K562 (cell line): Measurements from ENCODE around the gene HOXB6. TPM values are rescaled to one million over a fixed set of nuclear protein-coding genes. Genes with fewer than 3 reads are reported as not detected.

Experiments used
- ATAC-seq: fragments of 200-7000 bp; cut with Tn5 transposase; 3 replicates; pipeline ENCODE4 v1.9.1; 2020; ENCODE audit warnings: moderate library complexity
- BruUV-seq: library from RNA; stranded (reverse); fragments of 400-500 nt; replicated peaks from 2 replicates; lab custom pipeline; 2021; lab: Mats Ljungman, UMichigan
- CTCF ChIA-PET: fragments of 300-600 bp; formaldehyde crosslinking; extraction: SDS; loops from one replicate; lab custom pipeline; 2021; ENCODE audit warnings: low intra/inter-chr PET ratio; lab: Yijun Ruan, JAX
- POLR2A ChIA-PET: fragments of 300-600, 350-650 bp; sonication (Branson Sonifier 250); formaldehyde crosslinking; extraction: SDS; loops from one replicate; lab custom pipeline; 2021; ENCODE audit warnings: antibody characterized with exemption, inconsistent platforms; lab: Yijun Ruan, JAX
- DNase-seq, 4 experiments: peaks; one replicate each; pipeline versions ENCODE4 v3.0.0 to v3.0.0-alpha.2; 2011 to 2018; ENCODE audit warnings: low spot score in 3 of 4, mixed read lengths in 3 of 4; ENCODE audit errors: extremely low read depth in 1 of 4
- FAIRE-seq: peaks from 2 replicates; lab custom pipeline; 2011; peaks lifted over from hg19 to GRCh38; lab: Jason Lieb, UNC
- H2AFZ ChIP-seq: 2 replicates; pipeline ENCODE4 v1.6.0; 2011; ENCODE audit warnings: low read depth, low read length, control low read depth, inconsistent platforms
- H3K27ac ChIP-seq: fragments of 200-600 bp; 3 replicates; pipeline ENCODE4 v1.8.0; 2011; ENCODE audit warnings: low read depth, mild to moderate bottlenecking, control low read depth, inconsistent platforms, low read length, moderate library complexity, mixed read lengths; ENCODE audit errors: extremely low read depth
- H3K27me3 ChIP-seq, 2 experiments: fragments of 300-600 bp in 1 of 2; 2 replicates in 1 of 2; 3 replicates in 1 of 2; pipeline versions ENCODE4 v1.6.0 to v1.8.0; 2011; ENCODE audit warnings: inconsistent platforms in 2 of 2, low read length in 2 of 2, mild to moderate bottlenecking in 1 of 2, mixed read lengths in 1 of 2, moderate library complexity in 1 of 2; ENCODE audit not compliant: control insufficient read depth in 2 of 2, insufficient read depth in 2 of 2
- H3K36me3 ChIP-seq: fragments of 300-600 bp; 3 replicates; pipeline ENCODE4 v1.8.0; 2011; ENCODE audit warnings: mild to moderate bottlenecking, low read length, inconsistent platforms; ENCODE audit not compliant: control insufficient read depth, insufficient read depth
- H3K4me1 ChIP-seq, 2 experiments: fragments of 200-600 bp in 1 of 2; replicated peaks in 1 of 2; 2 replicates in 1 of 2; 3 replicates in 1 of 2; pipeline versions ENCODE4 v1.5.1 to v1.8.0; 2011; ENCODE audit warnings: inconsistent platforms in 2 of 2, low read length in 2 of 2, mild to moderate bottlenecking in 1 of 2, mixed read lengths in 1 of 2, moderate library complexity in 1 of 2; ENCODE audit not compliant: control insufficient read depth in 2 of 2, insufficient read depth in 2 of 2
- H3K4me2 ChIP-seq: 2 replicates; pipeline ENCODE4 v1.6.1; 2011; ENCODE audit warnings: low read length, control low read depth, inconsistent platforms, mixed read lengths; ENCODE audit not compliant: insufficient read depth
- H3K4me3 ChIP-seq: fragments of 200-600 bp; sonication (generic), shearing (Covaris generic); 2 replicates; pipeline ENCODE4 v1.5.1; 2016; ENCODE audit warnings: control low read depth, inconsistent platforms
- H3K79me2 ChIP-seq: fragments of 200-600 bp; 3 replicates; pipeline ENCODE4 v1.8.0; 2011; ENCODE audit warnings: low read length, inconsistent platforms; ENCODE audit not compliant: control insufficient read depth, insufficient read depth
- H3K9ac ChIP-seq, 2 experiments: 2 replicates each; pipeline versions ENCODE4 v1.6.0 to v1.6.1; 2011; ENCODE audit warnings: low read depth in 2 of 2, low read length in 2 of 2, control low read depth in 1 of 2, inconsistent platforms in 1 of 2, mild to moderate bottlenecking in 1 of 2, mixed read lengths in 1 of 2; ENCODE audit not compliant: insufficient read depth in 1 of 2
- H3K9me1 ChIP-seq: one replicate; pipeline ENCODE4 v1.6.0; 2011; ENCODE audit warnings: inconsistent platforms, mild to moderate bottlenecking, low read length, moderate library complexity; ENCODE audit not compliant: control insufficient read depth, insufficient read depth
- H3K9me3 ChIP-seq: replicated peaks from 2 replicates; pipeline ENCODE4 v1.5.1; 2011; ENCODE audit warnings: low read depth, low read length, inconsistent platforms; ENCODE audit not compliant: control insufficient read depth, insufficient read depth
- H4K20me1 ChIP-seq: replicated peaks from 2 replicates; pipeline ENCODE4 v1.6.1; 2011; ENCODE audit warnings: low read length, inconsistent platforms, mixed read lengths; ENCODE audit not compliant: control insufficient read depth, insufficient read depth
- BACH1 ChIP-seq: fragments of 200-800 bp; sonication (Bioruptor generic); IDR thresholded peaks from 2 replicates; pipeline ENCODE4 v1.6.1; 2016; ENCODE audit warnings: missing genetic modification characterization, missing compliant biosample characterization
- ETV1 ChIP-seq: fragments of 450-650 bp; conservative IDR thresholded peaks from 2 replicates; pipeline ENCODE4 v1.6.1; 2016; ENCODE audit warnings: missing genetic modification characterization, control low read depth, low read depth, missing compliant biosample characterization
- GATAD2B ChIP-seq: fragments of 450-650 bp; IDR thresholded peaks from 2 replicates; pipeline ENCODE4 v1.6.1; 2017; ENCODE audit warnings: mild to moderate bottlenecking, borderline replicate concordance
- HMGN3 ChIP-seq: IDR thresholded peaks from 2 replicates; pipeline ENCODE4 v1.6.1; 2011; ENCODE audit warnings: borderline replicate concordance, low read depth, mild to moderate bottlenecking, mixed read lengths, low read length; ENCODE audit not compliant: insufficient read length; ENCODE audit errors: extremely low read depth
- NFE2 ChIP-seq: IDR thresholded peaks from 2 replicates; pipeline ENCODE4 v1.6.1; 2014; ENCODE audit warnings: antibody characterized with exemption, low read depth
- NONO ChIP-seq, 2 experiments: fragments of 200-400 bp in 1 of 2; fragments of 450-650 bp in 1 of 2; formaldehyde crosslinking in 1 of 2; IDR thresholded peaks; 2 replicates each; pipeline ENCODE4 v1.6.1; 2017; ENCODE audit warnings: low read depth in 2 of 2, mild to moderate bottlenecking in 2 of 2, moderate library complexity in 2 of 2, low read length in 1 of 2
- RBM34 ChIP-seq: fragments of 200-400 bp; formaldehyde crosslinking; IDR thresholded peaks from 2 replicates; pipeline ENCODE4 v1.6.1; 2018; ENCODE audit warnings: low read length, borderline replicate concordance; ENCODE audit not compliant: insufficient read depth
- U2AF1 ChIP-seq: fragments of 200-400 bp; formaldehyde crosslinking; optimal IDR thresholded peaks from 2 replicates; pipeline ENCODE3; 2017; ENCODE audit warnings: mild to moderate bottlenecking, low read depth, low read length, moderate library complexity
- ZBTB43 ChIP-seq: sonication (generic); formaldehyde crosslinking; IDR thresholded peaks from 2 replicates; pipeline ENCODE4 v1.8.0; 2023; ENCODE audit warnings: mild to moderate bottlenecking, missing genetic modification reagents
- ZNF121 ChIP-seq: sonication (generic); formaldehyde crosslinking; conservative IDR thresholded peaks from 2 replicates; pipeline ENCODE4 v1.8.0; 2022; ENCODE audit warnings: missing genetic modification reagents
- WGBS: fragments of 100-300 bp; shearing (Covaris generic); methylation state at CpG from one replicate; pipeline ENCODE4 v1.1.6; 2016; ENCODE audit warnings: low coverage, mixed read lengths; ENCODE audit not compliant: insufficient coverage; ENCODE audit errors: missing lambda C conversion rate; 5-methylcytosine and 5-hydroxymethylcytosine counted together
- in situ Hi-C: fragments of 300-500 bp; cut with MboI; formaldehyde crosslinking; loops from 4 replicates; pipeline ENCODE4 v1.15.0; 2018; ENCODE audit warnings: inconsistent platforms, mixed read lengths
- intact Hi-C: fragments of 100-400 bp; cut with micrococcal nuclease; formaldehyde crosslinking; loops from 2 replicates; pipeline ENCODE4 v1.14.2; 2022
- polyA plus RNA-seq, 8 experiments: library from polyadenylated mRNA; depleted of rRNA in 4 of 8; stranded (reverse) in 5 of 8; unstranded in 3 of 8; fragments of >200 nt; fragmentation: Nextera tagmentation in 2 of 8; fragmentation: Illumina TruSeq in 1 of 8; extraction: Ambion mirVana in 2 of 8; extraction: Trizol in 1 of 8; gene quantifications; 2 replicates each; pipeline versions ENCODE4 v1.2.1 to v1.2.3, GENCODE V29; 2011 to 2014; ENCODE audit warnings: inconsistent platforms in 1 of 8, missing spikeins in 1 of 8
- total RNA-seq, 7 experiments: library from RNA; depleted of rRNA in 6 of 7; stranded (reverse); fragments of >200 nt in 6 of 7; fragmentation: Illumina TruSeq in 2 of 7; extraction: Trizol in 2 of 7; gene quantifications; 2 replicates each; pipeline versions ENCODE4 v1.2.1 to v1.2.3, GENCODE V29; 2011 to 2021; ENCODE audit warnings: low replicate concordance in 1 of 7
- TF ChIP-seq, protein P1 (sequence below): IDR thresholded peaks from 2 replicates; pipeline ENCODE4 v1.6.1; 2016; ENCODE audit warnings: missing genetic modification characterization, missing compliant biosample characterization
- TF ChIP-seq, protein P2 (sequence below): fragments of 200-800 bp; sonication (Bioruptor generic); IDR thresholded peaks from 2 replicates; pipeline ENCODE4 v1.6.1; 2017; ENCODE audit warnings: missing genetic modification characterization, missing compliant biosample characterization
- TF ChIP-seq, protein P3 (sequence below), 2 experiments: fragments of 250-450 bp in 1 of 2; fragments of 450-650 bp in 1 of 2; sonication (Bioruptor Pico) in 1 of 2; IDR thresholded peaks; 2 replicates each; pipeline versions ENCODE4 v1.6.1 to v1.8.0; 2016 to 2021; ENCODE audit warnings: mild to moderate bottlenecking in 2 of 2, moderate library complexity in 2 of 2, missing compliant biosample characterization in 1 of 2, missing genetic modification characterization in 1 of 2

HOXB6 gene
- total and polyA plus RNA-seq, 9 of the 15 experiments (the other 6 are each of a cell fraction or from before 2014, with no cell fraction given): 1.2 to 14.8 (median 4.9) TPM

DNA sequence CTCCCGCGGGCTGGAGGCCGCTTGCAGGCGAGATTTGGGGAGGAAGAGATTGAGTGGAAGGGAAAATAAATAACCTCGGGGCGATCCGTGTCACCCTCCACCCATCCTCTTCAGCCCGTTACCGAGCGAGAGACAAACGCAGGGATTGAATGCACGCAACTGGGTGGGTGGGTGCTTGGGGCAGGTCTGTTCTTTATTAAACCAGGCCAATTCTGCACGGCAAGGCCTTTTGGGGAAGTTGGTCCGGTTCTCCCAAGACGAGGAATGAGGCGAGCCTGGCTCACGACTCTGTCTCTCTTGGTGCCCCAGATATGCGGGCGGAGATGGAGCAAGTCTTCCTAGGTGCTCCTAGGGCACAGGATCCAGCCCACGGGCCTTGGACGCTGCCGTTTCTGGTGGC lies 6.4 kb upstream of the HOXB6 start (continued):
- TF ChIP-seq, protein P1, sequence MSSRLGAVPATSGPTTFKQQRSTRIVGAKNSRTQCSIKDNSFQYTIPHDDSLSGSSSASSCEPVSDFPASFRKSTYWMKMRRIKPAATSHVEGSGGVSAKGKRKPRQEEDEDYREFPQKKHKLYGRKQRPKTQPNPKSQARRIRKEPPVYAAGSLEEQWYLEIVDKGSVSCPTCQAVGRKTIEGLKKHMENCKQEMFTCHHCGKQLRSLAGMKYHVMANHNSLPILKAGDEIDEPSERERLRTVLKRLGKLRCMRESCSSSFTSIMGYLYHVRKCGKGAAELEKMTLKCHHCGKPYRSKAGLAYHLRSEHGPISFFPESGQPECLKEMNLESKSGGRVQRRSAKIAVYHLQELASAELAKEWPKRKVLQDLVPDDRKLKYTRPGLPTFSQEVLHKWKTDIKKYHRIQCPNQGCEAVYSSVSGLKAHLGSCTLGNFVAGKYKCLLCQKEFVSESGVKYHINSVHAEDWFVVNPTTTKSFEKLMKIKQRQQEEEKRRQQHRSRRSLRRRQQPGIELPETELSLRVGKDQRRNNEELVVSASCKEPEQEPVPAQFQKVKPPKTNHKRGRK (tag): no peak
- TF ChIP-seq ZNF121 (CRISPR knock-in tag): no peak
- no peak for TF ChIP-seq NFE2
- no peak for TF ChIP-seq GATAD2B
- TF ChIP-seq ZBTB43: no peak

DNA sequence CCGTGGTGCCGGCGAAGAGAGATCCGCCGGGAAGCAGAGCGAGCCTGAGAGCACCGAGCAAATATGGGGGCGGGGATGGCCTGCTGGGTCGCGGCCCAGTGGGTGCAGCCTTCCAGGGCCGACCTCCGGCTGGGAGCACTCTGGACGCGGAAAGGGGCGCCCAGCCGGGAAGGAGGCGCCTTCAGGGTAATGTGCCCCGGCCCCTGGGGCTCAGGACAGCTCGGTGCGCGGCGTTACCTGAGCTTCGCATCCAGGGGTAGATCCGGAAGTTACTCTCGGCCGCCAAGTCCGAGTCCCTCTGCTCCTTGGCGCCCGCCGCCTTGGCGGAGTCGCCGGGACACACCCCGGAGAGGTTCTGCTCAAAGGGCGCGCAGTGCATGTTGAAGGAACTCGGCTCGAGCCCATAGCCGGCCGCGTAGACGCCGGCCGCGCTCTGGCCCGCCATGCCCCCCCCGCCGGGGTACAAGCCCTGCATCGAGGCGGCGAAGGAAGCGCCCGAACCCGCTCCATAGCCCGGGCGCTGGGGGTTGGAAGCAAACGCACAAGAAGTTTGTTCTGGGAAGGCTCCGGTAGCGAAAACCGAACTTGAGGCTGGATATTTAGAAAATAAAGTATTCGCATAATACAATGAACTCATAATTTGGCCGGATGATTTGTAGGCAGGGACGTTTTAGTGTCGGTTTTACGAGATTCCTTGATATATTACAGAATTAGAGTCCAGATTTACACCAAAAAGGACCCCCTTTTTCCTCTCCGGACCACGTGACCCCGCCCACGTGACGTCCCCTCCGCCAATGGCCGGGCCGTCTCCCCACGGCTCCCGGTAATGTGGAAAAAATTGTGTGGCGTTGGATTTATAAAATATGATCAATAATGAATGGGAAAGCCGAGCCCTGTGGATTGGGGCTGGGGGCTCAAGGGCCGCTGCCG lies 5.8 kb upstream of the HOXB6 start, which contains the start of gene HOXB7:
Gene HOXB7 (minus strand): TSS at position 736 of the 930 bp plus-strand sequence. CDS start 99 bp downstream, at position 637.
- H3K36me3 ChIP-seq: peaks cover 14% of the 10 kb centered on the region; the same call in 1 of the 3 replicates
- H3K4me1 ChIP-seq: peaks cover 21 to 55% of the 10 kb centered on the region in 2 experiments
- in situ Hi-C loops (no loop called here), intact Hi-C loops (no loop called here)
- peak; percentile 78 for FAIRE-seq
- H3K9me3 ChIP-seq: no peaks in the 10 kb centered on the region
- H3K27ac ChIP-seq: peak within 1 kb of the TSS; percentile 86
- H4K20me1 ChIP-seq: no peaks in the 10 kb centered on the region
- peak; percentile 74 to 84 (median 75) for DNase-seq
- peaks cover 26% of the 10 kb centered on the region for H3K79me2 ChIP-seq
- H3K4me2 ChIP-seq: peak within 1 kb of the TSS; percentile 71
- peak within 1 kb of the TSS; percentile 56 for H3K4me3 ChIP-seq
- peak; percentile 75 for ATAC-seq
- H2AFZ ChIP-seq: peak within 1 kb of the TSS; percentile 92
- peak within 1 kb of the TSS; percentile 80 to 94 for H3K9ac ChIP-seq
- no peaks in the 10 kb centered on the region for H3K9me1 ChIP-seq
- no TSS peak for BruUV-seq
- ChIA-PET CTCF (no interaction called here), POLR2A (interaction anchor here (0.5 to 1.2 kb wide), 4 partner anchors 53 to 562 kb away, joined by 3 read pairs; partner anchors contain the start of gene NFE2L1)
- H3K27me3 ChIP-seq: no peaks in the 10 kb centered on the region
- WGBS: 31% methylated on average over 53 of the region's 79 CpGs
- TF ChIP-seq HMGN3: peak; percentile 73
- TF ChIP-seq U2AF1: peak; percentile 21
- TF ChIP-seq, protein P2, sequence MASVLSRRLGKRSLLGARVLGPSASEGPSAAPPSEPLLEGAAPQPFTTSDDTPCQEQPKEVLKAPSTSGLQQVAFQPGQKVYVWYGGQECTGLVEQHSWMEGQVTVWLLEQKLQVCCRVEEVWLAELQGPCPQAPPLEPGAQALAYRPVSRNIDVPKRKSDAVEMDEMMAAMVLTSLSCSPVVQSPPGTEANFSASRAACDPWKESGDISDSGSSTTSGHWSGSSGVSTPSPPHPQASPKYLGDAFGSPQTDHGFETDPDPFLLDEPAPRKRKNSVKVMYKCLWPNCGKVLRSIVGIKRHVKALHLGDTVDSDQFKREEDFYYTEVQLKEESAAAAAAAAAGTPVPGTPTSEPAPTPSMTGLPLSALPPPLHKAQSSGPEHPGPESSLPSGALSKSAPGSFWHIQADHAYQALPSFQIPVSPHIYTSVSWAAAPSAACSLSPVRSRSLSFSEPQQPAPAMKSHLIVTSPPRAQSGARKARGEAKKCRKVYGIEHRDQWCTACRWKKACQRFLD: peak; percentile 64; the same call in 1 of the 2 replicates
- TF ChIP-seq ETV1 (tag): peak; percentile 33; the same call in 1 of the 2 replicates
- TF ChIP-seq RBM34: no peak
- no peak for TF ChIP-seq BACH1 (tag)
- TF ChIP-seq, protein P3, sequence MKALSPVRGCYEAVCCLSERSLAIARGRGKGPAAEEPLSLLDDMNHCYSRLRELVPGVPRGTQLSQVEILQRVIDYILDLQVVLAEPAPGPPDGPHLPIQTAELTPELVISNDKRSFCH (CRISPR knock-in tag; IDR thresholded peaks at IDR 0.05): no peak
- TF ChIP-seq, protein P3 (tag; IDR thresholded peaks at IDR 0.05): 0 out of 2 replicates have a peak, but pooled peaks have one; percentile 39
- no peak for TF ChIP-seq NONO (IDR thresholded peaks at IDR 0.05; ENCODE audit: low read depth in 2 of 2, low read length in 1 of 2)
